Activated CD8-positive, alpha-beta memory T cell treated with anti-CD3 and anti-CD28 coated beads, Interleukin-2, amount 10 ng/mL, durations not matched to agents 7 days and 5 days (primary cell): Measurements from ENCODE around the gene ADISSP. TPM values are rescaled to one million over a fixed set of nuclear protein-coding genes. Genes with fewer than 3 reads are reported as not detected.

Source experiments
- ATAC-seq: fragments of 150-1000 bp; cut with Tn5 transposase; one replicate; pipeline ENCODE4 v1.10.0; 2021; ENCODE audit warnings: moderate library complexity
- CTCF ChIA-PET: fragments of 350-600 bp; sonication (Branson Sonifier 250); formaldehyde crosslinking; loops from one replicate; lab custom pipeline; 2021; ENCODE audit warnings: antibody characterized with exemption; lab: Charles Lee
- DNase-seq: peaks from one replicate; pipeline ENCODE4 v3.0.0-alpha.2; 2020
- H3K27ac Mint-ChIP-seq: one replicate; pipeline ENCODE4 v1.8.0; 2021; ENCODE audit warnings: mild to moderate bottlenecking, mixed read lengths
- H3K27me3 Mint-ChIP-seq: one replicate; pipeline ENCODE4 v1.8.0; 2021; ENCODE audit warnings: mixed read lengths
- H3K36me3 Mint-ChIP-seq: one replicate; pipeline ENCODE4 v1.8.0; 2021; ENCODE audit warnings: mild to moderate bottlenecking, mixed read lengths
- H3K4me1 Mint-ChIP-seq: one replicate; pipeline ENCODE4 v1.8.0; 2021; ENCODE audit warnings: mixed read lengths
- H3K4me3 Mint-ChIP-seq: one replicate; pipeline ENCODE4 v1.8.0; 2021; ENCODE audit warnings: mild to moderate bottlenecking, moderate library complexity, mixed read lengths
- H3K9me3 Mint-ChIP-seq: one replicate; pipeline ENCODE4 v1.8.0; 2022; ENCODE audit warnings: low read depth, mixed read lengths
- total RNA-seq, 2 experiments: library from RNA; stranded (reverse); gene quantifications; one replicate each; pipeline ENCODE4 v1.2.3, GENCODE V29; 2021

Gene ADISSP
- total RNA-seq, 2 experiments from 2014 or later = 32.5 to 37.0 TPM

GRCh38 chr20:3803289-3803688 lies 35.7 kb upstream of the ADISSP start:
- Mint-ChIP-seq H3K4me1 (peaks cover 67% of the 10 kb centered on the region), H3K9me3 (no peaks in the 10 kb centered on the region), H3K4me3 (no peak overlapping the region), H3K27ac (peak overlapping the region; percentile 25), H3K36me3 (peaks cover 75% of the 10 kb centered on the region), H3K27me3 (no peaks in the 10 kb centered on the region)
- CTCF ChIA-PET = no interaction called here
- DNase-seq (no peak), ATAC-seq (no peak)

- H3K36me3 Mint-ChIP-seq = peaks cover 81% of the 10 kb centered on the region
- DNase-seq = no peak
- no peak for ATAC-seq
- H3K27me3 Mint-ChIP-seq = no peaks in the 10 kb centered on the region
- H3K4me3 Mint-ChIP-seq = no peak overlapping the region
- H3K4me1 Mint-ChIP-seq = peaks cover 70% of the 10 kb centered on the region
- no peaks in the 10 kb centered on the region for H3K9me3 Mint-ChIP-seq
- H3K27ac Mint-ChIP-seq = no peak overlapping the region
- CTCF ChIA-PET = interaction anchor here (1.8 to 5.1 kb wide), 2 partner anchors 17 to 52 kb away, joined by 4 to 45 read pairs; partner anchors contain the start of gene AP5S1
These were observed 35.1 kb upstream of the ADISSP start for GRCh38 chr20:3802524-3803239.

DNA sequence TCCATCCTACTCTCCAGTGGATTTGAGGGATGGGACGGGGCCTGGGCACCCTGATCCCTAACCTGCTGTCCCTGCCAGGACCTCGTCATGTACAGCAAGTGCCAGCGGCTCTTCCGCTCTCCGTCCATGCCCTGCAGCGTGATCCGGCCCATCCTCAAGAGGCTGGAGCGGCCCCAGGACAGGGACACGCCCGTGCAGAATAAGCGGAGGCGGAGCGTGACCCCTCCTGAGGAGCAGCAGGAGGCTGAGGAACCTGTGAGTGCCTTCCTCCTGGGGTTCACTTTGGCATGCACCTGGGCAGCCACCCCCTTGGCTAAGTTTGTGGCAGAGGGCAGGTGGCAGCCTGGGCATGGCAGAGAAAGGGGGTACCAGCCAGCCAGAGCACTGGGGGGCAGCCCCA lies 34.3 kb upstream of the ADISSP start:
- Mint-ChIP-seq H3K27ac (peak overlapping the region; percentile 54), H3K4me1 (peaks cover 62% of the 10 kb centered on the region), H3K36me3 (peaks cover 88% of the 10 kb centered on the region), H3K27me3 (no peaks in the 10 kb centered on the region), H3K4me3 (no peak overlapping the region), H3K9me3 (no peaks in the 10 kb centered on the region)
- DNase-seq = no peak
- CTCF ChIA-PET = interaction anchor here (1.3 to 5.1 kb wide), 3 partner anchors 9 to 53 kb away, joined by 4 to 45 read pairs (median 5); partner anchors contain the start of gene AP5S1
- no peak for ATAC-seq

DNA sequence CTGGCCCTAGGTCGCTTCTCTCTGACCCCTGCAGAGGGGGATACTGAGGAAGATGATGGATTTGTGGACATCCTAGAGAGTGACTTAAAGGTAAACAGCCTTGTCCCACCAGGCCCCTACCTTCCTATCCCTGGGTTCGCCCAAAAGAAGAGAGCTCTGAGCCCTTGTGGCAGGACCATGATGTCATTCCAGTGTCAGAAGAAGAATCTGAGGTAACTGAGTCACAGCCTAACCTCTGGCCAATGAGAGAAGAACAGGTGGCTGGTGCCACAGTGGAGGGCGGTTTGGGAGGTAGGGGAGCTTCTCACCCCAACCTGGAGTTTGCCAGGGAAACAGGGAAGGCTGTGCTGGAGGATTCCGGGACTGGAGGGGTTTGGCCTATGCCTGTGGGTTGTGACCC lies 33.7 kb upstream of the ADISSP start:
- ATAC-seq (no peak), DNase-seq (no peak)
- peaks cover 88% of the 10 kb centered on the region for H3K36me3 Mint-ChIP-seq
- no peaks in the 10 kb centered on the region for H3K9me3 Mint-ChIP-seq
- H3K27ac Mint-ChIP-seq = peak overlapping the region; percentile 54
- CTCF ChIA-PET = interaction anchor here (1.1 to 5.1 kb wide), 4 partner anchors 10 to 53 kb away, joined by 3 to 45 read pairs (median 4); partner anchors contain the start of gene AP5S1
- no peak overlapping the region for H3K4me3 Mint-ChIP-seq
- H3K4me1 Mint-ChIP-seq = peaks cover 58% of the 10 kb centered on the region
- H3K27me3 Mint-ChIP-seq = no peaks in the 10 kb centered on the region

- Mint-ChIP-seq H3K4me3 (no peak overlapping the region), H3K27ac (peak overlapping the region; percentile 54), H3K36me3 (peaks cover 85% of the 10 kb centered on the region)
These were observed 33.3 kb upstream of the ADISSP start for GRCh38 chr20:3800878-3801260.

DNA sequence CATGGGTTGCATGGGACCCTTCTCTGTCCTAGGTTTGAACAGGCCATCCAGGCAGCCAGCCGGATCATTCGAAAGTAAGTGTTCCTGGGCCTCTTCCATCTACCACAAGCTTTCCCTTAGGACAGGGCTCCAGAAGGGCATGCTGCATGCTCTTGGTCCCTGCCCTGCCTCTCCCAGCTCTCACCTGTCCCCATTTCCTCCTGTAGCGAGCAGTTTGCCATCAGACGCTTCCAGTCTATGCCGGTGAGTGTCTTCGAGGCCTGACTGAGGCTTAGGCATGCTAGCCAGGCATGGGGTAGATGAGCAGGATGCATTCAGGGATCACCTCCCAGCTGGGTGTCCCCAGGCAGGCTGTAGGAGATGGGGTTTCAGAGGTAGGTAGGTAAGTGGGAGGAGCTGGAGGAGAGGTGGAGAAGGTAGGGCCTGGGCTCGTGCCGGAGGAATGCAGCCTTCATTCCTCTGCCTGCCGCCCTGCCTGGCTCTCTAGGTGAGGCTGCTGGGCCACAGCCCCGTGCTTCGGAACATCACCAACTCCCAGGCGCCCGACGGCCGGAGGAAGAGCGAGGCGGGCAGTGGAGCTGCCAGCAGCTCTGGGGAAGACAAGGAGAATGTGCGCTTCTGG lies 32.8 kb upstream of the ADISSP start:
- Mint-ChIP-seq H3K27ac (peak overlapping the region; percentile 85), H3K27me3 (no peaks in the 10 kb centered on the region), H3K4me1 (peaks cover 54% of the 10 kb centered on the region), H3K4me3 (no peak overlapping the region), H3K9me3 (no peaks in the 10 kb centered on the region), H3K36me3 (peaks cover 80% of the 10 kb centered on the region)
- ATAC-seq (no peak), DNase-seq (no peak)
- CTCF ChIA-PET = interaction anchor here (0.9 to 5.1 kb wide), 6 partner anchors 10 to 19 kb away, joined by 3 to 45 read pairs (median 4); partner anchors contain the start of genes AP5S1 and CENPB

More at GRCh38 chr20:3800878-3801260, 33.3 kb upstream of the ADISSP start:
- H3K9me3 Mint-ChIP-seq = no peaks in the 10 kb centered on the region
- peaks cover 56% of the 10 kb centered on the region for H3K4me1 Mint-ChIP-seq
- ATAC-seq (no peak), DNase-seq (no peak)
- CTCF ChIA-PET = interaction anchor here (1.1 to 5.1 kb wide), 4 partner anchors 10 to 54 kb away, joined by 3 to 45 read pairs (median 4); partner anchors contain the start of gene AP5S1
- H3K27me3 Mint-ChIP-seq = no peaks in the 10 kb centered on the region

DNA sequence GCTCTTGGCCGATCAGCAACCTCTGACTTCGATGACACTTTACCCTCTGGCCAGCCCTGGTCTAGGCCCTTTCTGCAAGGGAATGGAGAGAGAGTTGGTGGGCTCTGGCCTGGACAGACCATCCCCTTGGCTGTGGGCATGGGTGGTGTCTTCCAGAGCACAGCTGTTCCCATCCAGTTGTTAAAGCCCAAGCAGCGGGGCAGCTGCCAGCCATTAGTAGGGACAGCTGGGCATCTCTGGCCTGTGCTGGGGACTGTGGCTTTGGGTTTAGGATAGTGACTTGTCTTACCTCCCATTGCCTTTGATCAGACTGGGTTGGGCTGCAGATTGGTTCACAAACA lies 31.3 kb upstream of the ADISSP start:
- Mint-ChIP-seq H3K9me3 (no peaks in the 10 kb centered on the region), H3K4me3 (peak overlapping the region; percentile 94), H3K27me3 (no peaks in the 10 kb centered on the region), H3K27ac (peak overlapping the region; percentile 85), H3K4me1 (peaks cover 54% of the 10 kb centered on the region), H3K36me3 (peaks cover 67% of the 10 kb centered on the region)
- CTCF ChIA-PET = interaction anchor here (0.8 to 5.1 kb wide), 3 partner anchors 12 to 21 kb away, joined by 3 to 45 read pairs (median 3); partner anchors contain the start of gene AP5S1
- ATAC-seq = no peak
- DNase-seq = no peak

- Mint-ChIP-seq H3K4me3 (peak overlapping the region; percentile 94), H3K27me3 (no peaks in the 10 kb centered on the region), H3K9me3 (no peaks in the 10 kb centered on the region), H3K27ac (peak overlapping the region; percentile 85), H3K4me1 (peaks cover 49% of the 10 kb centered on the region), H3K36me3 (peaks cover 62% of the 10 kb centered on the region)
- DNase-seq (no peak), ATAC-seq (no peak)
- CTCF ChIA-PET = interaction anchor here (1.0 to 5.1 kb wide), 2 partner anchors 11 to 21 kb away, joined by 3 to 45 read pairs; partner anchors contain the start of gene AP5S1
These were observed 30.8 kb upstream of the ADISSP start for GRCh38 chr20:3798373-3798768.

DNA sequence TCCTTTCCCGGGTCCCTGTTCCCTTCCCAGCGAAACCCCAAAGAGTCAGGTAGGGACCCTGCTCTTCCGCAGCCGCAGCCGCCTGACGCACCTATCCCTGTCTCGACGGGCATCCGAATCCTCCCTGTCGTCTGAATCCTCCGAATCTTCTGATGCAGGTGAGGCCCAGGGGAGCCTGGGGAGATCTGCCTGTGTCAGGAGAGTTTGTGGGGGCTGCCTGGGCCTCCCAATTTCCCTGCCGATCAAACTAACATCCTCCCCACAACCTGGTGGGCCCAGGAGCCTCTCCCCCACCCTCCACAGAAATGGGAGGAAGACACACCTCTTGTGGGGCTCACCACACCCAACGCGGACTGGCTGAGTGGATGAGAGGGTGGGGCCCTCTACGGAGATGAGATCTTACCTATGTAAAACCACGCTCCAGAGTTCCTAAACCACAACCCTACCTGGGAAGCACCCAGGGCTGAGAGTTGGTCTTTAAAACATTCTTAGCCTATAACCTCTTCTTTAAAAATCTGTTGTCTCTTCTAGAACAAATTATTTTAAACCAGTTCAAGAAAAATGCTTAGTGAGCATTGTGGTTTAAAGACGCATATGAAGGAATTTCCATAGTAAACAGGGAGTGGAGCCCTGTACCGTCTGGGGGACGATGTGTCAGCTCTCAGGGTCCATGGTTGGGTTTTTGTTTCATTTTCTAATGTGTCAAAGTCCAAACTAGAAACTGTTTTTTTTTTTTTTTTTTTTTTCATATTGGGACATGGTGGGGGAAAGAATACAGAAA lies 30.2 kb upstream of the ADISSP start:
- Mint-ChIP-seq H3K4me3 (peak overlapping the region; percentile 94), H3K4me1 (peaks cover 45% of the 10 kb centered on the region), H3K36me3 (peaks cover 56% of the 10 kb centered on the region), H3K9me3 (no peaks in the 10 kb centered on the region), H3K27ac (peak overlapping the region; percentile 85), H3K27me3 (no peaks in the 10 kb centered on the region)
- peak; percentile 83 for DNase-seq
- ATAC-seq = peak; percentile 35
- CTCF ChIA-PET = interaction anchor here (5.1 kb wide), 1 partner anchor 22 kb away, joined by 45 read pairs; the partner anchor contains the start of gene AP5S1

- DNase-seq (no peak), ATAC-seq (no peak)
- H3K27ac Mint-ChIP-seq = peak overlapping the region; percentile 85
- CTCF ChIA-PET = no interaction called here
- H3K4me3 Mint-ChIP-seq = peak overlapping the region; percentile 94
- H3K27me3 Mint-ChIP-seq = no peaks in the 10 kb centered on the region
- H3K36me3 Mint-ChIP-seq = peaks cover 51% of the 10 kb centered on the region
- peaks cover 40% of the 10 kb centered on the region for H3K4me1 Mint-ChIP-seq
- H3K9me3 Mint-ChIP-seq = no peaks in the 10 kb centered on the region
These were observed 29.6 kb upstream of the ADISSP start for GRCh38 chr20:3797226-3797545.

- H3K27me3 Mint-ChIP-seq = no peaks in the 10 kb centered on the region
- peak overlapping the region; percentile 85 for H3K27ac Mint-ChIP-seq
- peaks cover 40% of the 10 kb centered on the region for H3K4me1 Mint-ChIP-seq
- CTCF ChIA-PET = interaction anchor here (1.1 to 2.3 kb wide), 6 partner anchors 9 to 80 kb away, joined by 3 to 51 read pairs (median 8); partner anchors contain the start of genes AP5S1 and CENPB
- peaks cover 49% of the 10 kb centered on the region for H3K36me3 Mint-ChIP-seq
- ATAC-seq (peak; percentile 0), DNase-seq (peak; percentile 53)
- peak overlapping the region; percentile 94 for H3K4me3 Mint-ChIP-seq
- H3K9me3 Mint-ChIP-seq = no peaks in the 10 kb centered on the region
These were observed 29.1 kb upstream of the ADISSP start for GRCh38 chr20:3796477-3797225.
